Fibroblast of skin of right biceps (primary cell): Measurements from ENCODE around the gene SRSF12.
"Not testable (repeated sequence)": the region's sequence is repeated elsewhere in the genome, so short reads cannot be mapped to it uniquely, and the experiment has no call there.

ENCODE experiments used
- DNase-seq: peaks from one replicate; pipeline ENCODE4 v3.0.0-alpha.2; 2013

The SRSF12 gene

GRCh38 chr6:89128256-89128671 is 10.4 kb upstream of the SRSF12 start:
- not testable (repeated sequence) for DNase-seq

- peak; percentile 31 for DNase-seq
Observed at GRCh38 chr6:89122625-89123024, 4.8 kb upstream of the SRSF12 start.

GRCh38 chr6:89121934-89122333 is 4.1 kb upstream of the SRSF12 start:
- no peak for DNase-seq

GRCh38 chr6:89120371-89120770 is 2.5 kb upstream of the SRSF12 start:
- no peak for DNase-seq

- DNase-seq, result no peak
Observed at GRCh38 chr6:89118931-89119330, 1.1 kb upstream of the SRSF12 start.

- DNase-seq, result no peak
Observed at GRCh38 chr6:89116702-89117101, 1.2 kb downstream of the SRSF12 start.

- no peak for DNase-seq
Observed at GRCh38 chr6:89111933-89112332, 5.9 kb downstream of the SRSF12 start.

- DNase-seq, result no peak
Observed at GRCh38 chr6:89110284-89110683, 7.6 kb downstream of the SRSF12 start.

- no peak for DNase-seq
Observed at GRCh38 chr6:89100114-89100513, 17.8 kb downstream of the SRSF12 start.

GRCh38 chr6:89098461-89098860 is 19.4 kb downstream of the SRSF12 start:
- no peak for DNase-seq

GRCh38 chr6:89087881-89088280 is 30.0 kb downstream of the SRSF12 start:
- DNase-seq, result no peak

- no peak for DNase-seq
Observed at GRCh38 chr6:89085409-89086205, 32.3 kb downstream of the SRSF12 start.

GRCh38 chr6:89084954-89085353 is 32.9 kb downstream of the SRSF12 start:
- DNase-seq, result no peak

GRCh38 chr6:89084542-89084941 is 33.3 kb downstream of the SRSF12 start:
- no peak for DNase-seq

GRCh38 chr6:89082486-89082891 is 35.4 kb downstream of the SRSF12 start:
- DNase-seq, result no peak

GRCh38 chr6:89081423-89082322 is 36.2 kb downstream of the SRSF12 start:
- DNase-seq, result peak; percentile 98

GRCh38 chr6:89081129-89081422 is 36.8 kb downstream of the SRSF12 start:
- DNase-seq, result no peak

GRCh38 chr6:89080281-89081128 is 37.4 kb downstream of the SRSF12 start, which contains the start of gene PNRC1:
TSS of gene PNRC1 (plus strand) at chr6:89080751. CDS start at chr6:89080895, 144 bp downstream.
- DNase-seq, result peak; percentile 99

- DNase-seq, result peak; percentile 65
Observed at GRCh38 chr6:89079511-89080234, 38.2 kb downstream of the SRSF12 start.

GRCh38 chr6:89073840-89074239 is 44.0 kb downstream of the SRSF12 start:
- DNase-seq, result no peak

- no peak for DNase-seq
Observed at GRCh38 chr6:89073014-89073620, 44.8 kb downstream of the SRSF12 start.

- no peak for DNase-seq
Observed at GRCh38 chr6:89071036-89071435, 46.8 kb downstream of the SRSF12 start.
